Measurements from ENCODE around the gene TECTA. TPM values are rescaled to one million over a fixed set of nuclear protein-coding genes. Genes with fewer than 3 reads are reported as not detected.

TECTA gene
- polyA plus RNA-seq, 1 donor from 2014 or later, result 3.3 TPM

GRCh38 chr11:121105063-121105480 lies 4.0 kb downstream of the TECTA start:
- no peaks in the 10 kb centered on the region for H3K36me3 ChIP-seq (ENCODE audit: insufficient read depth, low read length)
- no peak overlapping the region for H3K4me3 ChIP-seq (ENCODE audit: low read length)
- H3F3A ChIP-seq (ENCODE audit: insufficient read depth, low read length, poor library complexity, severe bottlenecking), result no peaks in the 10 kb centered on the region
- no peaks in the 10 kb centered on the region for H4K20me1 ChIP-seq (ENCODE audit: insufficient read depth)
- no peak overlapping the region for H3K27ac ChIP-seq (ENCODE audit: low read length)
- H2AFZ ChIP-seq (ENCODE audit: low read depth, low read length), result no peak overlapping the region
- H3K9ac ChIP-seq (ENCODE audit: low read length), result no peak overlapping the region
- TF ChIP-seq CTCF (IDR thresholded peaks at IDR 0.05; ENCODE audit: poor library complexity, severe bottlenecking) (no peak), POLR2AphosphoS5 (IDR thresholded peaks at IDR 0.05) (no peak), RAD21 (conservative IDR thresholded peaks at IDR 0.05) (no peak), TAF1 (IDR thresholded peaks at IDR 0.05; ENCODE audit: low read depth) (no peak), EZH2 (IDR thresholded peaks at IDR 0.05; ENCODE audit: borderline replicate concordance, insufficient read depth, low read length, poor library complexity, severe bottlenecking) (no peak), EP300 (conservative IDR thresholded peaks at IDR 0.05; ENCODE audit: poor library complexity, severe bottlenecking) (no peak), MXI1 (conservative IDR thresholded peaks at IDR 0.05; ENCODE audit: poor library complexity, severe bottlenecking) (no peak), REST (IDR thresholded peaks at IDR 0.05; ENCODE audit: borderline replicate concordance) (no peak), SMC3 (conservative IDR thresholded peaks at IDR 0.05; ENCODE audit: poor library complexity) (no peak)
- H3K9me2 ChIP-seq (ENCODE audit: insufficient read depth, low read length), result no peaks in the 10 kb centered on the region
- no peaks in the 10 kb centered on the region for H3K79me2 ChIP-seq (replicated peaks; ENCODE audit: insufficient read depth, low read length)
- H3K4me2 ChIP-seq (ENCODE audit: low read length), result no peak overlapping the region
- no peaks in the 10 kb centered on the region for H3K27me3 ChIP-seq (ENCODE audit: insufficient read depth, low read depth, low read length)
- no peaks in the 10 kb centered on the region for H3K9me3 ChIP-seq (ENCODE audit: low read length)

GRCh38 chr11:121105481-121106195 lies 4.6 kb downstream of the TECTA start:
- TF ChIP-seq POLR2AphosphoS5 (IDR thresholded peaks at IDR 0.05) (no peak), EZH2 (IDR thresholded peaks at IDR 0.05; ENCODE audit: borderline replicate concordance, insufficient read depth, low read length, poor library complexity, severe bottlenecking) (no peak)
- H2AFZ ChIP-seq (ENCODE audit: low read depth, low read length), result no peak overlapping the region
- no peak overlapping the region for H3K27ac ChIP-seq (ENCODE audit: low read length)
- no peaks in the 10 kb centered on the region for H3K9me2 ChIP-seq (ENCODE audit: insufficient read depth, low read length)
- H3K4me3 ChIP-seq (ENCODE audit: low read length), result no peak overlapping the region
- H3K9ac ChIP-seq (ENCODE audit: low read length), result no peak overlapping the region
- no peaks in the 10 kb centered on the region for H3F3A ChIP-seq (ENCODE audit: insufficient read depth, low read length, poor library complexity, severe bottlenecking)
- H3K27me3 ChIP-seq (ENCODE audit: insufficient read depth, low read depth, low read length), result no peaks in the 10 kb centered on the region
- no peaks in the 10 kb centered on the region for H3K9me3 ChIP-seq (ENCODE audit: low read length)
- H3K4me2 ChIP-seq (ENCODE audit: low read length), result no peak overlapping the region
- no peaks in the 10 kb centered on the region for H3K79me2 ChIP-seq (replicated peaks; ENCODE audit: insufficient read depth, low read length)
- H4K20me1 ChIP-seq (ENCODE audit: insufficient read depth), result no peaks in the 10 kb centered on the region
- H3K36me3 ChIP-seq (ENCODE audit: insufficient read depth, low read length), result no peaks in the 10 kb centered on the region
